HepG2 (cell line): ENCODE results near the gene TFEB. TPM values are rescaled to one million over a fixed set of nuclear protein-coding genes. Genes with fewer than 3 reads are reported as not detected.
A peak's percentile ranks its signal among the peaks of the same experiment; 100 is the strongest.

ENCODE experiments used
- ATAC-seq: fragments of 200-7000 bp; cut with Tn5 transposase; 3 replicates; pipeline ENCODE4 v1.9.1; 2020; ENCODE audit warnings: mild to moderate bottlenecking, moderate library complexity
- BruUV-seq: library from RNA; stranded (reverse); fragments of 400-500 nt; replicated peaks from 2 replicates; lab custom pipeline; 2021; lab: Mats Ljungman, UMichigan
- CTCF ChIA-PET: fragments of 300-600 bp; formaldehyde crosslinking; extraction: SDS; loops from one replicate; lab custom pipeline; 2021; ENCODE audit warnings: low total read pairs, inconsistent platforms, low intra/inter-chr PET ratio; lab: Yijun Ruan, JAX
- POLR2A ChIA-PET: fragments of 350-600 bp; sonication (Branson Sonifier 250); formaldehyde crosslinking; loops from one replicate; lab custom pipeline; 2020; ENCODE audit warnings: antibody characterized with exemption, inconsistent platforms; lab: Yijun Ruan, JAX
- DNase-seq: peaks from one replicate; pipeline ENCODE4 v3.0.0-alpha.2; 2015; ENCODE audit warnings: low spot score
- FAIRE-seq: peaks from 3 replicates; lab custom pipeline; 2011; peaks lifted over from hg19 to GRCh38; lab: Jason Lieb, UNC
- H2AFZ ChIP-seq: one replicate; pipeline ENCODE4 v1.6.1; 2011; ENCODE audit warnings: low read length, inconsistent platforms
- H3K27ac ChIP-seq: fragments of 300-600 bp; 3 replicates; pipeline ENCODE4 v1.8.0; 2011; ENCODE audit warnings: mixed run types, mild to moderate bottlenecking, mixed read lengths, low read length, inconsistent platforms; ENCODE audit not compliant: insufficient read depth; ENCODE audit errors: extremely low read length
- H3K27me3 ChIP-seq, 2 experiments: fragments of 200-600 bp in 1 of 2; 2 replicates in 1 of 2; 3 replicates in 1 of 2; pipeline versions ENCODE4 v1.6.0 to v1.8.0; 2011; ENCODE audit warnings: low read length in 2 of 2, mild to moderate bottlenecking in 2 of 2, moderate library complexity in 2 of 2, inconsistent platforms in 1 of 2; ENCODE audit not compliant: insufficient read depth in 2 of 2, control insufficient read depth in 1 of 2
- H3K36me3 ChIP-seq, 2 experiments: fragments of 200-600 bp in 1 of 2; replicated peaks in 1 of 2; 2 replicates in 1 of 2; 3 replicates in 1 of 2; pipeline versions ENCODE4 v1.5.1 to v1.8.0; 2011; ENCODE audit warnings: low read length in 2 of 2, inconsistent platforms in 1 of 2; ENCODE audit not compliant: insufficient read depth in 2 of 2, control insufficient read depth in 1 of 2
- H3K4me1 ChIP-seq: 2 replicates; pipeline ENCODE4 v1.5.1; 2012; ENCODE audit warnings: low read length, inconsistent platforms; ENCODE audit not compliant: insufficient read depth
- H3K4me2 ChIP-seq: 2 replicates; pipeline ENCODE4 v1.6.0; 2011; ENCODE audit warnings: low read depth, low read length, inconsistent platforms
- H3K4me3 ChIP-seq, 3 experiments: fragments of 200-600 bp in 1 of 3; sonication (generic), shearing (Covaris generic) in 1 of 3; replicated peaks in 1 of 3; 2 replicates each; pipeline ENCODE4 v1.5.1; 2011 to 2016; ENCODE audit warnings: low read length in 3 of 3, inconsistent platforms in 2 of 3, low read depth in 2 of 3, mild to moderate bottlenecking in 2 of 3, control low read depth in 1 of 3, mixed read lengths in 1 of 3; ENCODE audit not compliant: insufficient read depth in 1 of 3
- H3K79me2 ChIP-seq: one replicate; pipeline ENCODE4 v1.6.1; 2011; ENCODE audit warnings: low read length, inconsistent platforms; ENCODE audit not compliant: insufficient read depth
- H3K9ac ChIP-seq: 2 replicates; pipeline ENCODE4 v1.6.0; 2011; ENCODE audit warnings: mild to moderate bottlenecking, low read depth, low read length, inconsistent platforms; ENCODE audit not compliant: insufficient read depth
- H3K9me3 ChIP-seq: 2 replicates; pipeline ENCODE4 v1.5.1; 2012; ENCODE audit warnings: mild to moderate bottlenecking, low read length
- H4K20me1 ChIP-seq: 2 replicates; pipeline ENCODE4 v1.6.0; 2011; ENCODE audit warnings: inconsistent platforms, mild to moderate bottlenecking, low read length, moderate library complexity; ENCODE audit not compliant: insufficient read depth
- BRD4 ChIP-seq: sonication (generic); formaldehyde crosslinking; IDR thresholded peaks from 2 replicates; pipeline ENCODE4 v1.4.0; 2020; ENCODE audit warnings: missing genetic modification reagents
- RFX3 ChIP-seq: IDR thresholded peaks from 2 replicates; pipeline ENCODE4 v1.6.1; 2016; ENCODE audit warnings: missing biosample characterization, missing genetic modification reagents
- SKIL ChIP-seq: sonication (generic); formaldehyde crosslinking; IDR thresholded peaks from 2 replicates; pipeline ENCODE4 v1.8.0; 2022; ENCODE audit warnings: missing genetic modification reagents, mild to moderate bottlenecking, moderate library complexity, borderline replicate concordance
- ZFYVE20 ChIP-seq: sonication (generic); formaldehyde crosslinking; IDR thresholded peaks from 2 replicates; pipeline ENCODE4 v1.8.0; 2023; ENCODE audit warnings: low read depth, mild to moderate bottlenecking, moderate library complexity, missing genetic modification reagents, borderline replicate concordance
- ZNF337 ChIP-seq: sonication (generic); formaldehyde crosslinking; IDR thresholded peaks from 2 replicates; pipeline ENCODE4 v1.5.1; 2020; ENCODE audit warnings: missing genetic modification reagents, low read depth, mild to moderate bottlenecking, borderline replicate concordance
- ZNF367 ChIP-seq: sonication (generic); formaldehyde crosslinking; IDR thresholded peaks from 2 replicates; pipeline ENCODE4 v1.4.0; 2020; ENCODE audit warnings: missing genetic modification reagents, borderline replicate concordance
- ZNF768 ChIP-seq: sonication (generic); formaldehyde crosslinking; IDR thresholded peaks from 2 replicates; pipeline ENCODE4 v1.4.0; 2020; ENCODE audit warnings: missing genetic modification reagents
- ZNF891 ChIP-seq: sonication (generic); formaldehyde crosslinking; IDR thresholded peaks from 2 replicates; pipeline ENCODE4 v1.5.0; 2020; ENCODE audit warnings: mild to moderate bottlenecking, missing genetic modification reagents
- in situ Hi-C: cut with HindIII; loops from 2 replicates; pipeline ENCODE4 v1.10.0; 2017; ENCODE audit warnings: low pct_unique_long_range_greater_than_20kb; ENCODE audit not compliant: extremely low pct_ligation_motif_present
- intact Hi-C: fragments of 100-400 bp; cut with micrococcal nuclease; formaldehyde crosslinking; loops from one replicate; pipeline ENCODE4 v1.10.0; 2022; ENCODE audit not compliant: unreplicated experiment
- polyA plus RNA-seq, 8 experiments: library from polyadenylated mRNA; depleted of rRNA in 3 of 8; stranded (reverse) in 7 of 8; unstranded in 1 of 8; fragments of >200 nt; fragmentation: Illumina TruSeq in 4 of 8; extraction: Trizol in 4 of 8; gene quantifications; 2 replicates each; pipeline versions ENCODE4 v1.2.1 to v1.2.3, GENCODE V29; 2011 to 2016; ENCODE audit warnings: low read depth in 4 of 8, missing spikeins in 1 of 8, mixed read lengths in 1 of 8; ENCODE audit not compliant: insufficient read depth in 1 of 8
- total RNA-seq, 5 experiments: library from RNA; depleted of rRNA; stranded (reverse); fragments of >200 nt; fragmentation: Illumina TruSeq; extraction: Trizol; gene quantifications; 2 replicates each; pipeline ENCODE4 v1.2.3, GENCODE V29; 2016; ENCODE audit warnings: low read depth in 1 of 5
- TF ChIP-seq, protein P1 (sequence below): sonication (generic); formaldehyde crosslinking; IDR thresholded peaks from 2 replicates; pipeline ENCODE4 v1.4.0; 2020; ENCODE audit warnings: mild to moderate bottlenecking, missing genetic modification reagents

The TFEB gene
- total and polyA plus RNA-seq, 2 of the 13 experiments (the other 11 are each of a cell fraction or from before 2014, with no cell fraction given): 13.3 to 18.7 TPM

- no peak for TF ChIP-seq SKIL (CRISPR knock-in tag)
- TF ChIP-seq ZNF367 (CRISPR knock-in tag): no peak
- no peak for TF ChIP-seq ZNF337 (CRISPR knock-in tag)
- no peak for TF ChIP-seq BRD4 (CRISPR knock-in tag)
- TF ChIP-seq ZFYVE20 (CRISPR knock-in tag): no peak
These were observed 2.6 kb downstream of the TFEB start (continued) for GRCh38 chr6:41732591-41733359.

GRCh38 chr6:41732149-41732548 is 3.3 kb downstream of the TFEB start:
- ATAC-seq (no peak), DNase-seq (no peak), FAIRE-seq (no peak)
- no TSS peak for BruUV-seq
- intact Hi-C loops: no loop called here
- Histone ChIP-seq H3K36me3 (no peaks in the 10 kb centered on the region), H3K79me2 (peaks cover 5% of the 10 kb centered on the region), H3K27me3 (no peaks in the 10 kb centered on the region; a peak in 1 of 5 replicates), H4K20me1 (no peaks in the 10 kb centered on the region), H3K4me3 (peak overlapping the region in 1 of 3 experiments; percentile 76; a peak in 1 of 6 replicates), H2AFZ (no peak overlapping the region), H3K9me3 (no peaks in the 10 kb centered on the region), H3K4me2 (peak overlapping the region; percentile 87; the same call in 1 of the 2 replicates), H3K9ac (no peak overlapping the region), H3K4me1 (peaks cover 60% of the 10 kb centered on the region), H3K27ac (no peak overlapping the region)
- in situ Hi-C loops: no loop called here
- CTCF ChIA-PET: no interaction called here
- POLR2A ChIA-PET: interaction anchor here (2.2 to 5.1 kb wide), 3 partner anchors 10 to 55 kb away, joined by 7 to 60 read pairs (median 20); partner anchors contain the start of gene TOMM6
- TF ChIP-seq, protein P1, sequence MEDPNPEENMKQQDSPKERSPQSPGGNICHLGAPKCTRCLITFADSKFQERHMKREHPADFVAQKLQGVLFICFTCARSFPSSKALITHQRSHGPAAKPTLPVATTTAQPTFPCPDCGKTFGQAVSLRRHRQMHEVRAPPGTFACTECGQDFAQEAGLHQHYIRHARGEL (CRISPR knock-in tag): no peak
- TF ChIP-seq ZNF891 (no peak), RFX3 (CRISPR knock-in tag) (no peak), ZNF768 (peak; percentile 78; the same call in 1 of the 2 replicates)
